OCI-M1 (cell line): ENCODE measurements around the gene ZNF641.
A peak's percentile ranks its signal among the peaks of the same experiment; 100 is the strongest.

ENCODE experiments used
- DNase-seq: peaks from one replicate; lab custom pipeline; 2025; lab: John Stamatoyannopoulos, UW

ZNF641 gene

GRCh38 chr12:48350249-48351021 lies at the start of gene ZNF641:
TSS of gene ZNF641 (minus strand) at chr12:48350919. CDS start at chr12:48348090, 2,829 bp downstream.
- peak; percentile 92 for DNase-seq

- DNase-seq = no peak
Observed at GRCh38 chr12:48390026-48390425, 39.3 kb upstream of the ZNF641 start.

DNA sequence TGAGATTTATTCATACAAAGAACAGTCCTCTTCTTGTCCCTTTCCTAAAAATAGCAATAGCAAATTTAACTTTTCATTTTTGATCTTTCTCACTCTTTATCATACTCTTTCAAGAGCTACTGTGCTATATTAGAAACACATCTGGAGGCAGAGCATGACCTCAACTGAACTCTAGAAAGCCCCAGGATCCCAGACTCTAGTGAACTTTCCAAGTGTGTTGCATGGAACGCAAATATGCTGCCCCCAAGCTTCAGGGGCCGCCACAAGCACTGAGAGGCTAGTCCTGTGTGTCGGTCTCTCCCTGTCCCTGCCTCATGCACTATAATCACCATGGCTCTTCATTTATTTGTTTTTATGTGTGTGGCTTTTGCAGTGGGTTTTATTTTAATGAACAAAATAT lies 38.7 kb upstream of the ZNF641 start:
- DNase-seq = no peak

GRCh38 chr12:48388938-48389337 lies 38.2 kb upstream of the ZNF641 start:
- no peak for DNase-seq

DNA sequence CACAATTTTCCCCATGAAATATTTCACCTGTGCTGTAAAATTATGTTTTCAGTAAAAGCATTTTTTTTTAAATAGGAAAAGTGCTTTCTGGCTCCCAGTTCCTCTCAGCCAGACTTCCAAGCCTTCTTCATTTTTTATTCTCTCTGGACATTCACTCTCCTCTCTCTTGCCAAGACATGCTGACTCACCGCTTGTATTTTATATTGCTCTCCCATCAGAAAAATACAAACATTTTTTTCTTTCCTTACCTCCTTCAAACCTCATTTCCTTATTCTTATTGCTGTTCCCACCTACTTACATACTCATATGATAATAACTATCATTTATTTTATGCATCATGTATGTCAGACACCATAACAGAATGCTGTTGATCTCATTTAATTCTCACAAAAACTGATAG lies 37.7 kb upstream of the ZNF641 start:
- no peak for DNase-seq

GRCh38 chr12:48380596-48380995 lies 29.9 kb upstream of the ZNF641 start:
- DNase-seq = no peak

- no peak for DNase-seq
Observed at GRCh38 chr12:48379794-48380193, 29.1 kb upstream of the ZNF641 start.

DNA sequence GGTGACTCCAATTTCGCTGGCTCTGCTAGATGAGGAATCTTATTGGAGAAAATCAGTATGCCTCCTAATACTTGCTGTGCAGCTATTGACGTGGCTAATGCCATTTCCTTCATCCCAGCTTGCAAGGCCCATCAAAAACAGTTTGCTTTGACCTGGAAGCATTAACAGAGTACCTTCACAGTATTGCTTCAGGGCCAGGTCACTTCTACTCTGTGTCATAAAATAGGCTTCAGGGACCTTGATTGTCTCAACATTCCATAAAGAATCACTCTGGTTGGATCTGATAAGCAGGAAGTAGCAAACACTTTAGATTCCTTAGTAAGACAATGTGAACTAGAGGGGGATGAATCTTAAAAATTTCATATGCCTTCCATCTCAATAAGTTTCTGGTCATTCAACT lies 26.9 kb upstream of the ZNF641 start:
- no peak for DNase-seq

- peak; percentile 31 for DNase-seq
Observed at GRCh38 chr12:48374164-48374563, 23.4 kb upstream of the ZNF641 start.

- no peak for DNase-seq
Observed at GRCh38 chr12:48366131-48366530, 15.4 kb upstream of the ZNF641 start.

- DNase-seq = no peak
Observed at GRCh38 chr12:48361664-48362339, 11.1 kb upstream of the ZNF641 start.

- DNase-seq = no peak
Observed at GRCh38 chr12:48358937-48359513, 8.3 kb upstream of the ZNF641 start.

- DNase-seq = no peak
Observed at GRCh38 chr12:48356041-48356768, 5.5 kb upstream of the ZNF641 start.

- peak; percentile 85 for DNase-seq
Observed at GRCh38 chr12:48352157-48352760, 1.5 kb upstream of the ZNF641 start.

DNA sequence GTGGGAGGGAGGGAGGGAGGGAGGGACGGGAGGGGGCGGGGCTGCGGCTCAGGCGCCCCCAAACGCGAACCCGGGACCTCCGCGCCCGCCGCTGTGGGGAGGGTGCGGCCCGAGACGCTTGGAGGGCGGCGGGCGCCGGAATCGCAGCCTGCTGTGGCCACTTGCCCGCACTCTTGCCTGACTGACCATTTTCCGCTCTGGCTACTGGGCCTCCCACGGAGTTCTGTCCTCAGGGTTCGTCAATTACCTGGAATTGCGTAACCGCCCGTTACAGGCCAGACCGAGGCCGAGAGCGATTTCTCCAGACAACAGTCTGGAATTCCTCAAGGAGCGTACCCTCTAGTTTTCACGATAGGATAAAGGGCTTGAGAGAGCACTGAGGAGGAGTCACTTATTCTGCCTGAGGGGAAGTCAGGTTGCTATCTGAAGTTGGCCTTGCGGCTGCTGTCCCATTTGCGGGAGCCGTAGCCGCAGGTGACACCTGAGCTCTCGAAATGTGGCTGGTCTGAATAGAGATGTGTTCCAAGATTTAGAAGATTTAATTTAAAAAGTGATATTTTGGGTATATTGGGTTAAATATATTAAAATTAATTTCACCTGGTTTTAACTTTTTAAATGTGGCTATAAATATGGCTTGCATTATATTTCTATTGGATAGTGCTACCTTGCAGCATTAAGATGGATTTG lies 446 bp upstream of the ZNF641 start:
- DNase-seq = peak; percentile 92

- DNase-seq = no peak
Observed at GRCh38 chr12:48349471-48349870, 1.2 kb downstream of the ZNF641 start.

- DNase-seq = no peak
Observed at GRCh38 chr12:48342980-48343379, 7.7 kb downstream of the ZNF641 start.

DNA sequence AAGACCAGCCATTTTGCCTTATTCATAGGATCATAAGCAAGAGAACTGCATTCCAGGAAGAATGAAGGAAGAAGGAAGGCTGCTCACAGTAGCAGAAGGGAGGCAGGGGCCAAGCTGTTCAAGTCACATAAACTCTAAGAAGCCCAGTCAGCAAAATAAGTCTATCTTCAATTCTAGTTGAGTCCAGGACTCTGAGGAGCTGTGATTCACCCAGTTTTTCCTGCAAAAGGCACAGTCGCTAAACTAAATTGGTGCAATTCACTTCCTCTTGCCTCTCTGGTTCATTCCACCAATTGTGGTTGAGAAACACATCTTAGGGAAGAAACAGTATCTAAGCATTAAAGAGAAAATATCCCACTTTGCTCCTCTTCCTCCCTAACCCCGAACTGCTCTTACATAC lies 9.8 kb downstream of the ZNF641 start:
- DNase-seq = no peak

DNA sequence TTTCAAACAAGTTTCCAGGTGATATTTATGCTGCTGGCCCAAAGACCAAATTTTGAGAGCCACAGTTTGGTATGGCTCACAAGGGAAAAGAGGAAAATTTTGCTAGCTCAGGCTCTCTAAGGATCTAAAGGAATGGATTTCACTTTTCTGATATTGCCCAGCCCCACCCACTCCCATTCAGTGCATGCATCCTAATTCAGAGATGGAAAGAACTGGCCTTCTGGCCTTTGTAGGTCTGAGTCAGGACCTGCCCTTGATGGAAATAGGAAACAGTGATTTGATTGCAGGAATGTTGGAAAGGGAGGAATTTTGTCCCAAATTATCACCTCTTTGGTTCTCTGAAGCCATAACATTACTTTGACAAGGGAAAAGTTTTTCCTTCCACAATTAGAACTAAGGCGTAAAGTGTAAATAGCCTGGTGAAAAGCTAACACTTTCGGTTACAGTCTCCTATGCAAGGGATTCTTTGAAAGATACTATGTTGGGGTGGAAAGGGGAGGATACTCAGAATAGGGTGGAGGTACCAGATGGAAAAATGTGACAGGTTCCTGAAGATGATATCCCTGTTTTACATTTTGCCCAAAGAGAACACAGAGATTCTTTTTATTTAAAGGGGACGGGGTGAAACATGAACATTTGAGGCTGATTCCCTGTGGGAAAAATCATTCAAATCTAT lies 11.1 kb downstream of the ZNF641 start:
- no peak for DNase-seq

DNA sequence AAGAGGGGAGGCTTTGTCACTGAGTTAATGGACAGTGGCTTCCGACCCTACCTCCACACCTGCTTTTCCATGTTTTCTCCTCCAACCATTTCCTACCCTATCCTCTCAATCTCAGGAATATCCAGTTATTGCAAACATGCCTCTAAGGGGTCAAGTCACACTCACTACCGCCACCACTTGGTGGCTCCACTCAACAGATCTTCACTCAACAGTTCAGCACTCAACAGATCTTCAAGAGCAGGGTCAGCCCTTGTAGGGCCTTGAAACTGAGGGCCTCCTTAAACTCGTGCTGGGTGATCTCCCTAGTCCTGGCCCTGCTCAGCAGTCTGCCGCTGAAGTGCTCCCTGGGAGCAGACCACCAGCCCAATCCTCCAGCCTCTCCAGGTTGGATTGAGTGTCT lies 14.2 kb downstream of the ZNF641 start:
- peak; percentile 22 for DNase-seq

DNA sequence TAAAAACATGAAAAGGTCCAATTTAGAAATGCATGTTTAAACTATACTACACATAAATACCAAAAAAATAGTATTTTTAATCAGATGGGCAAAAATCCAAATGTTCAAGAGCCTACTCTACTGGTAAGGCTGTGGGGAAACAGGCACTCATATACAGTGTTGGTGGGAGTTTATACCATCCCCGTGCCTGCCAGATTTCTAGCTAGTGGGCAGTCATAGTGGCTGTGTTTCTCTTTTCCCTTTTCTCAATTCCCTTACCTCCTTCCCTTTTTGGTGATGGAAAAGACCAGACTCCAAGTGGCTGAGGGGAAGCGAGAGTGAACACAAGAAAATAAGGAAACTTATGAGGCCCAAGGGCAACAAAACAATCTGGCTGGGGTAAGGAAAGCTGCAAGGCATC lies 14.7 kb downstream of the ZNF641 start:
- DNase-seq = no peak
